Ecto neural progenitor cell (in vitro differentiated cells): ENCODE measurements around the gene CD79A.
"Not testable (repeated sequence)": the region's sequence is repeated elsewhere in the genome, so short reads cannot be mapped to it uniquely, and the experiment has no call there.

Experiments
- DNase-seq: peaks from one replicate; pipeline ENCODE4 v3.0.0-alpha.2; 2018; ENCODE audit warnings: low spot score

CD79A gene

DNA sequence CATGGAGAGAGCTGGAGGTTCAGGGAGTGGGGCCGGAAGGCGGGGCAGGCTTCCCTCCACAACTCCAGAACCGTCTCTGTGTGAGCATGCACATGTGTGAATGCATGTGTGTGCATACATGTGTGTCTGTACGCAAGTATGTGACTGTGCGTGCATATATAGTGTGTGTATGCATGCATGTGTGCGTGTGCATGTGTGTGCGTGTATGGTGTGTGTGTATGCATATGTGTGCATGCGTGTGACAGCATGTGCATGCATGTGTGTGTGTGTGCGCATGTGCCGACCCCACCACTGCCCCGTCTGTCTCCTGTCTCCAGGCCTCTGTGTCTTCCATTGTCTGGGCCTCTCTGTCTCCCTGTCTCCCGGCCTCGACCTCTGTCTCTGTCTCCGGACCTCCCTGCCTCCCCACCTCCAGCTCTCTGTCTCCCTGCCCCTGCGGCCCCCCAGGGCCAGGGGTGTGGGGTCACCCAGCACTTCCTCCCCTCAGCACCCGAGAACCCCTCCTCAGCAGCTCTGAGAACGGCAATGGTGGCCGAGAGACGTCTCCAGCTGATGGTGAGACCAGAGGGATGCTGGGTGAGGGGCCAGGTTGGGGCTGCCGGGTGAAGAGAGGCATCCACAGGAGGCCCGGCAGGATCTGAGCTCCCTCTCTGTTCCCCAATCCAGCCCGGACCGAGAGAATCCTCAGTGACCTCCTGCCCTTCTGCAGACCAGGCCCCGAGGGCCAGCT, 28.4 kb downstream of the CD79A start:
- no peak for DNase-seq

DNA sequence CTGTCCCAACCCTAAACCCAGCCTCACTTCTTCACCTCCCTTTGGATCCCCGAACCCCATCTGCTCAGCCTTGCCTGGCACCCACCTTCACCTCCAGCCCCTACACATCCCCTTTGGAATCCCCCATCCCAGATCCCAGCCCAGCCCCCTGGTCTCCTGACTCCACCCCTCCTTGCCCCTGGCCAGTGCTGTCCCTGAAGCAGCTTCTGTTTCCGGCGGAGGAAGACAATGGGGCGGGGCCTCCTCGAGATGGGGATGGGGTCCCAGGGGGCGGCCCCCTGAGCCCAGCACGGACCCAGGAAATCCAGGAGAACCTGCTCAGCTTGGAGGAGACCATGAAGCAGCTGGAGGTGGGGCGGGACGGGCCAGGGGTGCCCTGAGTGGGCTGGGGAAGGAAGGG, 29.2 kb downstream of the CD79A start:
- no peak for DNase-seq

DNA sequence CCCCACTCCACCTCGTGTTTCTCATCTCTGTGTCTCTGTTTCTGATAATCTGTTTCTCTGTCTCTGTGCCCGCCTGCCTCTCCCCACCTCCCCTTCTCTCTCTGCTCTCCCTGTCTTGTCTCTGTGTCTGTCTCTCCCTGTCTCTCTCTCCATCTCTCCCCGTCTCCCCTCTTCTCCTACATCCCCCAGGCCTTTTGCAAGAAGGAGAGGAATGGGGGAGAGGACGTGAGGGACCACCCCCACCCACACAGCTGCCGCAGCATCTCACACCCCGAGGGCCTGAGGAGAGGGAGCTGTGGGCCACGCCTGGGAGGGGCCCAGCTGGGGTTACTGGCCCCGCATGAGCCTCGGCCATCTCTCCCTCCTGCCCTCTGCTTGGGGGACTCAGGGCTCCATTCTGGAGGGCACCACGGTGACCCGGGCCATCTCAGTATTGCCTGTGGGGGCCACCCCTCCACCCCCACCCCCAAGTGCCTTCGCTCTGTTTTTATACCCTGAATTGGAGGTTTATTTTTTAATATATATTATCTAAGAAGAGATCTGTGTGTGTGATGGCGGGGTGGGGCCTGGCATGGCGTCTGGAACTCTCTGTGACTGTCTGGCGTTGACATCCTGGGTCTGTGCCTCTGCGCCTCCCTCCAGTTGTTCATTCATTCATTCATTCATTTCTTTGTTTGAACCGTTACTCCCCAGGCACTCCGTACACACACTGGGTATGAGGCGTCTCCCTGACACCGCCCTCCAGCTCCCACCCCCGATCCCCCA, 30.0 kb downstream of the CD79A start:
- no peak for DNase-seq

DNA sequence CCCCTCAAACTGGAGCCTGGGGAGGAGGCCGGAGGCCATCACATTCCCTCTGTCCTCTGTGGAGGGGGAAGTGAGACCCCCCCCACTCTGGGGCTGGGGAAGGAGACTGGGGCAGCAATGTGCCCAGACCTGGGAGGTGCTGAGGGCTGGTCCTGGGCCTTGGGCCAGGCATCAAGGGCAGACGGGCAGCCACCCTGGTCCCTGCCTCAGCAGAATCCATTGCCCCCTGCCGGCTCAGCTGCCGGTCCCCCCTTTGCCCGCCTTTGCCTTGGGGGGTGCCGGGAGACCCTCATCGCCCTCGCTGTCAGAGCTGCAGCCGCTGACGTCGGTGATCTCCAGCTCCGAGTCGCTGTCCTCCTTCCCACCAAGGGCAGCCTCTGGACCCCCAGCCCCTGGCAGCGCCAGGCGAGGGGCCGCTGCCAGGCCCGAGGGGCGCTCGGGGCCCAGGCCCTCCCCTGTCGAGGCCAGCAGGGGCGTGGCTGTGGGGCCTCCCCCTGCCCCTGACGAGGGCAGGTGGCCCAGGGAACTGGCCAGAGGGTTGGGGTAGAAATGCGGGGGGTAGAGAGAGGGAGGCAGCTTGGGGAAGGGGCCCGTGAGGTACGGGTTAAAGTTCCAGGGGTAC, 31.0 kb downstream of the CD79A start:
- DNase-seq: no peak

DNA sequence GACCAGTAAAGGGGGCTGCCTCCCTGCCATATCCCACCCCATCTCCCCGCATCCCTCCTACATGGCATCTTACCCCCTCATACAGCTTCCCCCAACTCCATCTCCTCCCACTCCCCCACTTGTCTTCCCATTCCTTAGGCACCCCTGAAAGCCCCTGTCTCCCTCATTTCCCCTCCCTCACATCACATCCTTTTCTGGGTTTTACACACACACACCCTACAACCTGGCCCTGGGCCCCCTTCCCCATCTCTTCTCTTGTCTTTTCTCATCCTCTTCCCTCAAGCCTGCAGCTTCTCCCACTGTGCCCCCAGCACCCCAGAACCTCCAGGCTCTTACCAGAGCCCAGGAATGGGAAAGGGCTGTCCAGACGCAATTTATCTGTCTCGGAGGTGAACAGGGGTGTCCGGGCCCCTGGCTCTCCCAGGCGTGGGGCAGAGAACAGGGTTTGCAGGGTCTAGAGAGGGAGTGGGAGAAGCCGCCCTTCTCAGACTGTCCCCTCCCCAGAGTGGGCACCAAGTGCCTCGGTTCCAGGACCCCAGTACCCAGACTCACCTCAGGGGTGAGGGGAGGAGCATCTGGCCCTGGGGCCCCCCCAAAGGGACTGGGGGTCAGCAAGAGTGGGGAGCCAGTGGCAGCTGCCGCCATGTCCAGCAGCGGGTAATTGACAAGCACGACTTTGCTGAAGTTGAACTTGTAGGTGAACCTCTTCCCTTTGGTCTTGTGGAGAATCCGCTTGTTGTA, 31.8 kb downstream of the CD79A start:
- no peak for DNase-seq

DNA sequence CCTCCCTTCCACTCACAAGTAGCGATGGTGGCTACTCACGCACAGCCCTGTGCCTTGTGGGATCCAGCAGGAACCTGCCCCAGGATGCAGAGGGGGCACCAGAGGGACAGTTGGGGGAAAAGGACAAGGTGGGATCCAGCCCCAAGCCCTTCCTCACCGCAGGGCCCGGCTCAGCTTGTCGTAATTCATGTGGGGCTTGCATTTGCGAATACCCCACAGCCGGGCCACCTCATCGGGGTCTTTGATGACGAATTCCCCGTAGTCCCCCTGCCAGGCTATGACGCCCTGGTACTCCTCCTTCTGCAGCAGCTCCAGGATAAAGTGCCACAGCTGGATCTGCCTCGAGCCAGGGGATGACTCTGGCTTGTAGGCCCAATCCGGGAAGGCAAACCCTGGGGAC, 32.6 kb downstream of the CD79A start:
- DNase-seq: no peak

DNA sequence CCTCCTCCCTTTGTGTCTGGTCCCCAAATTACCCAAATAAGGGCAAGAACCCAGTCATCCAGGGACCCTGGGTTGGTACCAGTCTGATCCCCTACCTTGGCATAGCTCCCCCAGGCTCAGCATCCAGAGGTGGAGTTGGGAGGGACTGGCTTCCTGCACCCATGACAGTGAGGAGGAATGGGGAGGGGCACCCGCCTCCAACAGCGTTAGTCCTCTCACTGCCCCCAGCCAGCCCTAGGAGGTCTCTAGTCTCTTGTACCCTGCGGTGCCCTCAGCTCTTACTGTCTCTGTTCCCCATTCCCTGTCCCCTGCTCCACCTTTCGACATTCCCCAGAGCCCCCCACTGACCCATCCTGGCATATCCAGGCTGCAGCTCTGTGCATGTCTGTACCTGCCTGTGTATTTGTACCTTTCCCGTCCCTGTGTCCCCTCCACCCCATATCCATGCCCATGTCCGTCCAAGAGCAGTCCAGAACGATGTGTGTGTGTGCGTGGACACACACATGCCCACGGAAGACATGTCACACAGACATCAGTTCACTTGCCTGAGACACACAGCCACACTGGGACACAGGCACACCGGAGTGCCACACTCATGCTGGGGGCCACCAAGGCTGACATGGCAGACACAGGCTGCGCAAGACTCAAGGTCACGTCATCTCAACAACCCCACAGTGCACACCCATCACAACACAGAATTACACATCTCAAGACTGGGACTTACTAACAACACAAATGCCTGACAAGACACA, 33.3 kb downstream of the CD79A start:
- DNase-seq: no peak

DNA sequence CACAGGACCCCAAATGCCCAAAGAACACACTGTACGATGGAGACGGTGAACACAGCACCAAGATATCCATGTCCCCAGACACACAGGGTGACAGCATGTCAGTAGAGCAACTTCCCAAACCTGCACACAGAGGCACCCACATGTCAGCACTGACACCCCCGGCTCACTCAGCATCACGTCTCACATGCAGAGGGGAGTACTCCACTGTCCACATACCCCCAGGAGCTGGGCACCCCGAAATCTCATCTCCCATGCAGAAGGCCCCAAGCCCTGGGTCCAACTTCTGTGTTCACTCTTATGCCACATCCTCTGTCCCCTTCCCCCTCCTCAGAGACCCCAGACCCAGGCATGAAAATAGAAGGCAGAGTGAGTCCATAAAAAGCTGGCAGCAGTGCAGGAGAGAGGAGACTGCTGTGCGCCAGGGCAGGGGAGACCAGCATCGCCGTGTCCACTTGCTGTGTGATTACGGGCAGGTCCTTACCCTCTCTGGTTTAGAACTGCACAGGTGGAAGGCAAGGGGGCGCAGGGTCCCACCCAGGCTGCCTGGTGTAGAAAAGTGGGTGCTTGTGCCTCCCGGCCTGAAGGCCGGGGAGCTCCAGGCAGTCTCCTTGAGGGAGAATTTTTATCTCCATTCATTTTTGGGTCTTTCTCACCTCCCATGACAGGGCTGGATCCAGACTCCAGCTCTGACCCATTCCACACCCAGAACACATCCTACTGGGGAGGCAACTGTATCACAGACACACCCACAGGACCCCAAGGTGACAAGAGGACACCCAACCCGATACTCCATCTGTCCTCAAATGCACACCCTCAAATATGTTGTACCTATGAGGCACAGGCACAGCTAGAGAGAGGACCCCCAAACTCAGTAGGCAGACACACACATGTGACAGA, 34.2 kb downstream of the CD79A start:
- DNase-seq: no peak

DNA sequence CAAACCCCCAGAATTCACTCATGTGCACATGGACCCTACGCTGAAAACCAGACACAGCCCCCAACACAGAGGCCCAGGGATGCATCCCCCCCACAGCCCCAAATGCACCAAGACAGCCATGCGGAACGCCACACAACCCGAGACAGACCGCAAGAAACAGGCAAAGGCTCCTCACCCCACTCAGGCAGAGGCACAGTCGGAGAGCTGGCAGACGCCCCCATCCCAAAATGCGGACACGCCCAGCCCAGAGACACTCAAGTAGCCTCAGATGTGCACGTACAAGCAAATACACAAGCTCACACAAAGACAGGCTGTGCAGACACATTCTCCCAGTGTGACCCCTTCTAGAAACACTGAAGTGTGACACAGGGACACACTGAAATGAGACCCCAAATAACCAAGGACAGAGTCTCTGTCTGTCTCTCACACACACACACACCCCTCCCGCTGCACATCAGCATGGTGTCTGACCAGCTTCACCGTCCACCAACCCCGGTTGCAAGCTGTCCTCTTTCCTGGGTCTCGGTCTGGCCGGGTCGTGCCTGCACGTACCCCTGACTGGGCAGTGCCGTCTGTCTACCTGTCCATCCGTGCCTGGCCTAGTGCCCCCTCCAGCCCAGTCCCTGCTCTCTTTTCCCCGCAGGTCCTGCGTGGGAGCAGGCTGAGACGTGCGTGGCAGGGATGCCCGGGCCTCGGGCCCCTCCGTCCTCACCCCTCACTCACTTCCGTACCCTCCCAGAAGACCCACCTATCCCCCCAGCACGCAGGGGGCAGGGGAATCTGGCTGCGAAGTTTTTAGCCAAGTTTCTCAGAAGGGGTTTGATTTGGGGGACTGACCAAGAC, 35.0 kb downstream of the CD79A start:
- DNase-seq: no peak

DNA sequence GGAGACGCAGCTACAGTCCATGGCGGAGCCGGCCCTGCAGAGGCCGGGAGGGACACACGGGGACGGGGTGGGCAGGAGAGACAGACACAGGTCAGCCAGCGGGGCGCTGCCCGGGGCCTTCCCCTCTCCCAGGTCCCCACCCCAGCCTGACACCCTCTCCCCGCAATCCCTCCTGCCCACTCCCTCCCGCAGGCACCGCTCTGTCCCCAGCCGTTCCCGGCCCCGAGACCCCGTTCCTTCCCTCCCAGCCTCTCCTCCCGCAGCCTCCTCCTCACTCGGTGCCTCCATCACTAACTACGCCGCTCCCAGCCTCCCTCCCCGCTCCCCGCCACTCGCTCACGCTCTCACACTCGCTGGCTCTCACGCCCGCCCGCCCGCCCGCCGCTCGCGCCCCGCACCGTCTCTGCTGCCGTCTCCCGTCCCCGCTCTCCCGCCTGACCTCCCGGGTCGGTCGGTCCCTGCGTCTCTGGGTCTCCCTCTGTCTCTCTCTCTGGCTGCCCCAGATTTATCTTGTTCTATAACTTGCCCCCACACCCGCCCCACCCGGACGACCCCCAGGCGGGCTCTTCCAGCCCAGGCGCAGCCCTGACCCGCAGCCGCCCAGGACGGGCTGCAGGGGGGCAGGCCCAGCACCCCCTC, 35.9 kb downstream of the CD79A start:
- no peak for DNase-seq

DNA sequence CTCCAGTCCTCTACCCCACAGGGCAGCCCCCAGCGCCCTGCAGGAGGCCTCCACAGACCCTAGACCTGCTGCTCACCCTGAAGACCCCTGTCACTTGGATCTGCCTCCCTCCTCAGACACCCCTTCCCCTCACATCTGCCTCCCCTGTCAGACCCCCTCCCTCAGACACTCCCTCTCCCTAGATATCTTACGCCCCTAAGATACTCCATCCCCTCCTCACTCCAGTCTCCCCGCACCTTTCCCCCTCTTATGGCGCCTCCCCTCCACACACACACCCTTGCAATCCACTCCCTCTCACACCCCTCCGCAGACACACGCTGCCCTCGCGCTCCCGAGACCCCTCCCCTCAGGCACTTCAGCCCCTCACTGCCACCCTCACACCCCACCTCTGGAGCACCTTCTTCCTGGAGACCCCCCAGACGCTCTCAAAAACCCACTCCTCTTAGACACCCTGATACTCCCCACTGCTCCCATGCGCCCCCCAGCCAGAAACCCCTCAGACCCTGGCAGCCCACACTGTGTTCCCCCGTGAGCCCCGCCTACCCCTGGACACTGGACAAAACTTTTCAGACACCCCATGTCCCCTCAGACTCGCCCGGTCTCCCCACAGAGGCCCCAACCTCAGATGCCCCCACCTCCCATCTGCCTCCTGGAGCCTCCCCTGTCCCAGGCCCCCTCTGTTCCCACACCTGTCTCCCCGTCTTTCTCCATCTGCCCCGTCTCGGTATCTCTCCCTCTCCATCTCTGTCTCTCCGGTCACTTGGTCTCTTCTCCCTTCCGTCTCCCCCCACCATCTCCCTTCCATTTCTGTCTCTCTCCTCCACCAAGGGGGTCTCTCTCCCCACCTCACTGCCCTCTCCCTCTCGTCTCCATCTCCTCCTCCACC, 36.7 kb downstream of the CD79A start:
- DNase-seq: no peak

DNA sequence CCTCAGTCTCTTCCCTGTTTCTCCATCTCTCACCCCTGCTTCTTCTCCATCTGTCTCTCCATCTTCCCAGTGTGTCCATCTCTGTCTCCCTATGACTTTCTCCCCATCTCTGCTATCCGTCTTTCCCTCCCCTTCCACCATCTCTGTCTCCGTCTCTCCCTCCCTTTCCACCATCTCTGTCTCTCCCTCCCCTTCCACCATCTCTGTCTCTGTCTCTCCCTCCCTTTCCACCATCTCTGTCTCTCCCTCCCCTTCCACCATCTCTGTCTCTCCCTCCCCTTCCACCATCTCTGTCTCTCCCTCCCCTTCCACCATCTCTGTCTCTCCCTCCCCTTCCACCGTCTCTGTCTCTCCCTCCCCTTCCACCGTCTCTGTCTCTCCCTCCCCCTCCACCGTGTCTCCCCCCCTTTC, 37.4 kb downstream of the CD79A start:
- DNase-seq: not testable (repeated sequence)

DNA sequence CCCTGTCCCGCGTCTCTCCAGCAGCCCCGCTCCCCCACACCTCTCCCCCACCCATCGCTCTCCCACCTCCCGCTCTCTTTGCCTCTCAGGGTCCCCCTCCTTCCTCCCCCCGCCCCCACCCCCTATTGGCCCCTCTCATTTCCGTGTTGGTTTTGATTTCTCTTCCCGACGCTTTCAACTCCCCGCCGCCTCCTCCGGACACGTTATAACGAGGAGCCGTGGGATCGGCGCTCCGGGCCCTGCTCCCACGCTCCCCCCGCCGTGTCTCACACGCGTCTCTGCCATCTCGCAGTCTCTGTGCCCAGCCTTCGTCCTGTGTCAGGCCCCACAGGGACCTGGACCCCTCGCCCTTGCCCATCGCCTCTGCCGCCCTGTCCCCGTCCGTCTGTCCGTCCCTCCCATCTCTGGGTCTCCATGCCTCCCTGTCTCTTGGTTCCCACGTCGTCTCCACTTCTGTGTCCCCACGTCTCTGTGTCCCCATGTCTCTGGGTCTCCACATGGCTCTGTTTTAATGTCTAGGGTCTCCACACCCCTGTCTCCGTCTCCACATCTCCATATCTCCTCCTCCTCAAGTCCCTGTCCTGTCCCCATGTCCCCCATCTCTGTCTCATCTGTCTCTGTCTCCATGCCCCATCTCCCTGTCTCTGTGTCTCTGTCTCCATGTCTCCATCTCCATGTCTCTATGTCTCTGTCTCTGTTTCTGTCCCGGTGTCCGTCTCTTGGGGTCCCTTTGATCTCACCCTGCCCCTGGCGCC, 38.1 kb downstream of the CD79A start:
- no peak for DNase-seq

DNA sequence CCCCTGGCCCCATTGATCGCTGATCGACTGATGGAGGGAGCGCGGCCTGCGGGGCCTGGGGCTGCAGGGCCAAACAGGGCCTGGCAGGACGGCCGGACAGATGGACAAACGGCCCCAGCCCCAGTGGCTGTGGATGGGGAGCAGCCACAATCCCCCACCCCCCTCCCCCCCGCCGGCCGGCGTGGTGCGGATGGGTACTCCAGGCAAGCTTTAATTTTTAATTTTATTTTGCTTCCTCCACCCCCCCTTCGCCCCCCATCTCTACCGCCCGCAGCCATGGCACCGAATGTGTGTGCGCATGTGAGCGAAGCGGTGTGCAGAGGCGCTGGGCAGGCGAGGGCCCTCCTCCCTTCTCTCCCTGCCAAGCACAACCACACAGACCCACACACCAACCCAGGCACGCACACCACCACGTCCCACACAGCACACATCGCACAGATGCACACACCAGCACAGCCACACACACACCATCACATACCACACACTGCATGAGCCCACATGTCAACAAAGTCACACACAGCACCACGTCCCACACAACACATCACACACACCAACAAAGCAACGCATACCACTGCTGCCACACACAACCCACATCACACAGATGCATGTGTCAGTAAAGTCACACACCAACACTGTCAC, 38.8 kb downstream of the CD79A start:
- DNase-seq: no peak

DNA sequence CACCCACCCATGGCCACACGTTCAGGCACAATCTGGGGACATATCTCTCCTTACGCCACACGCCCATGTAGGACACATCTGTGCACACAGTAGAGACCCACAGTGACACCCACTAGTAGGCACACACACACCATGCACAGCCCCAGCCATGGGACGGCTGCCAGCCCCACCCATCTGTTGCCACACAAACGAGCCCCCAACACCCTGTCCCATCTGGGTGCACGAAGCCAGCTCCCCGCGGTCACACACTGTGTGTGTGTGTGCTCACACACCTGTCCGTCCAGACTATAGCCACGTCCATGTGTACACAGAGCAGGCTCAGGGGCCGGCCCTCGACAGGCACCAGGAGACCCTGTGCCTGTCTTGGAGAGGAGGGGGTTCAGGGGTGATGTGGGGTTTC, 40.6 kb downstream of the CD79A start:
- DNase-seq: no peak

DNA sequence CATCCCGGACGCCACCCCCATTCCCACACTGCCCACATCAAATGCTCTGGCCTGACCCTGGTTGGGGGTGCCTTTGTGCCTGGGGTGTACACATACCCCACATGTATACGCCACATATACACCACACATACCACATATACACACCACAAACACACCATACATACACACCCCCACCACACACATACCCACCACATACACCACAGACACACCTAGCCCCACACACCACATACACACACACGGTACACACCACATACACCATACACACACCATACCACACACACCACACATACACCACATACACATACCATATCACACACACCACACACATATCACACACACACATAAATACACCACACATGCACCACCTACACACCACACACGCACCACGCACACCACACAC, 41.0 kb downstream of the CD79A start:
- DNase-seq: no peak

DNA sequence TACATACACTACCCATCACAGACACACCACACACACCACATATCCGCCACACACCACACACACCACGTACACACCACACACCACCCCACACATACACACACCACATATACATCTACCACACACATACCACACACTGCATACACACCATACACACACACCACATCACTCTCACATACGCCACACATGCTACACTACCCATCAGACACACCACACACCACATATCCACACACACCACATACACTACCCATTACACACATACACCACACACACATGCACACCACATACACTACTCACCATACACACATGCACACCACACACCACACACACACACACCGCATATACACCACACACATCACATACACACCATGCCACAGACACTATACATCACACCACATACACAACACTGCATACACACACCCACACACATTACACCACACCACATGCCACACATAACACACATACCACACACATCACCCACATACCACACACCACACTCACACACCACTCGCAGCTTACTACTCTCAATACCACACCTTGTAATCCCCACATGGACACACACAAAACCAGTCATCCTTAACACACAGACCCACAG, 41.7 kb downstream of the CD79A start:
- no peak for DNase-seq
